ENCODE results near the gene MACF1. TPM values are rescaled to one million over a fixed set of nuclear protein-coding genes. Genes with fewer than 3 reads are reported as not detected.

Gene MACF1
- total RNA-seq, 1 experiment from 2014 or later = 113 TPM

Other genes with a start within 250 kb of the MACF1 start
- 57.2 and 66.6 TPM in 2 replicates for gene AKIRIN1, start 213.4 kb upstream of the MACF1 start, total RNA-seq (2014; rRNA removed; shearing (Covaris generic))
- gene NDUFS5, start 178.3 kb upstream of the MACF1 start, total RNA-seq (2014; rRNA removed; shearing (Covaris generic)) = 472 and 495 TPM in 2 replicates